Measurements from ENCODE around the gene RIOK3.

DNA sequence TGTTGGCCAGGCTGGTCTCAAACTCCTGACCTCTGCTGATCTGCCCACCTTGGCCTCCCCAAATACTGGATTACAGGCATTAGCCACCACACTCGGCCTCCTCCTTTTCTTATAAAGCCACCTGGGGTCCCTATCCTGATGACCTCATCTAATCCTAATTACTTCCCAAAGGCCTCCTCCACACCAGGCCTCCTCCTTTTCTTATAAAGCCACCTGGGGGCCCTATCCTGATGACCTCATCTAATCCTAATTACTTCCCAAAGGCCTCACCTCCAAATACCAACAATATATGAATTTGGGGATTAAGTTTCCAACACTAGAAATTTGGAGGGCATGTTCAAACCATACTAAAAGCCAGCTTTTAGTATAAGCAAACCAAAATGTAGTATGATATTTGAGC lies 40.6 kb downstream of the RIOK3 start:
- no peak for TF ChIP-seq RAD21 (conservative IDR thresholded peaks at IDR 0.05)
- TF ChIP-seq, protein P1, sequence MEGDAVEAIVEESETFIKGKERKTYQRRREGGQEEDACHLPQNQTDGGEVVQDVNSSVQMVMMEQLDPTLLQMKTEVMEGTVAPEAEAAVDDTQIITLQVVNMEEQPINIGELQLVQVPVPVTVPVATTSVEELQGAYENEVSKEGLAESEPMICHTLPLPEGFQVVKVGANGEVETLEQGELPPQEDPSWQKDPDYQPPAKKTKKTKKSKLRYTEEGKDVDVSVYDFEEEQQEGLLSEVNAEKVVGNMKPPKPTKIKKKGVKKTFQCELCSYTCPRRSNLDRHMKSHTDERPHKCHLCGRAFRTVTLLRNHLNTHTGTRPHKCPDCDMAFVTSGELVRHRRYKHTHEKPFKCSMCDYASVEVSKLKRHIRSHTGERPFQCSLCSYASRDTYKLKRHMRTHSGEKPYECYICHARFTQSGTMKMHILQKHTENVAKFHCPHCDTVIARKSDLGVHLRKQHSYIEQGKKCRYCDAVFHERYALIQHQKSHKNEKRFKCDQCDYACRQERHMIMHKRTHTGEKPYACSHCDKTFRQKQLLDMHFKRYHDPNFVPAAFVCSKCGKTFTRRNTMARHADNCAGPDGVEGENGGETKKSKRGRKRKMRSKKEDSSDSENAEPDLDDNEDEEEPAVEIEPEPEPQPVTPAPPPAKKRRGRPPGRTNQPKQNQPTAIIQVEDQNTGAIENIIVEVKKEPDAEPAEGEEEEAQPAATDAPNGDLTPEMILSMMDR (IDR thresholded peaks at IDR 0.05; ENCODE audit: poor library complexity, severe bottlenecking) = no peak
